HepG2 (cell line): Measurements from ENCODE around the gene DTD2. TPM values are rescaled to one million over a fixed set of nuclear protein-coding genes. Genes with fewer than 3 reads are reported as not detected.
A peak's percentile ranks its signal among the peaks of the same experiment; 100 is the strongest.

ENCODE experiments used
- AGO2 ChIP-seq: fragments of 200-400 bp; formaldehyde crosslinking; optimal IDR thresholded peaks from 2 replicates; pipeline ENCODE3; 2017; ENCODE audit warnings: mild to moderate bottlenecking, low read depth, low read length, moderate library complexity
- CBX1 ChIP-seq: IDR thresholded peaks from one replicate; pipeline ENCODE4 v1.6.1; 2016; ENCODE audit warnings: antibody characterized with exemption, low read depth
- EHMT2 ChIP-seq: fragments of 200-600 bp; sonication (generic); IDR thresholded peaks from 2 replicates; pipeline ENCODE4 v1.7.0; 2017; ENCODE audit warnings: antibody characterized with exemption, low read depth, low read length, borderline replicate concordance
- FOXJ3 ChIP-seq: sonication (generic); formaldehyde crosslinking; IDR thresholded peaks from 2 replicates; pipeline ENCODE4 v1.4.0; 2020; ENCODE audit warnings: missing genetic modification reagents, mild to moderate bottlenecking, borderline replicate concordance
- GPN1 ChIP-seq: sonication (generic); formaldehyde crosslinking; IDR thresholded peaks from 2 replicates; pipeline ENCODE4 v1.5.1; 2020; ENCODE audit warnings: missing genetic modification reagents, borderline replicate concordance
- GTF2F1 ChIP-seq: fragments of 150-350 bp; IDR thresholded peaks from 2 replicates; pipeline ENCODE4 v1.6.1; 2014; ENCODE audit warnings: low read length
- HMG20A ChIP-seq: IDR thresholded peaks from 2 replicates; pipeline ENCODE4 v1.6.1; 2016; ENCODE audit warnings: borderline replicate concordance
- LCORL ChIP-seq, 2 experiments: fragments of 450-650 bp in 1 of 2; sonication (generic) in 1 of 2; formaldehyde crosslinking in 1 of 2; IDR thresholded peaks; 2 replicates each; pipeline versions ENCODE4 v1.5.0 to v1.6.1; 2017 to 2020; ENCODE audit warnings: antibody characterized with exemption in 1 of 2, missing genetic modification reagents in 1 of 2
- NFATC3 ChIP-seq: sonication (generic); formaldehyde crosslinking; IDR thresholded peaks from 2 replicates; pipeline ENCODE4 v1.5.1; 2020; ENCODE audit warnings: mild to moderate bottlenecking, missing genetic modification reagents
- RFX5 ChIP-seq: IDR thresholded peaks from 2 replicates; pipeline ENCODE4 v1.6.1; 2011; ENCODE audit warnings: low read depth, low read length, improper control_type of control experiment
- SAP130 ChIP-seq: IDR thresholded peaks from 2 replicates; pipeline ENCODE4 v1.6.1; 2016; ENCODE audit warnings: low read depth
- SATB2 ChIP-seq: sonication (generic); formaldehyde crosslinking; IDR thresholded peaks from 2 replicates; pipeline ENCODE4 v1.5.0; 2020; ENCODE audit warnings: missing genetic modification reagents
- STAG1 ChIP-seq: sonication (generic); formaldehyde crosslinking; IDR thresholded peaks from 2 replicates; pipeline ENCODE4 v1.4.0; 2020; ENCODE audit warnings: missing genetic modification reagents
- U2AF1 ChIP-seq: fragments of 200-400 bp; formaldehyde crosslinking; optimal IDR thresholded peaks from 2 replicates; pipeline ENCODE3; 2017; ENCODE audit warnings: mild to moderate bottlenecking, low read depth, low read length
- XBP1 ChIP-seq: sonication (generic); formaldehyde crosslinking; IDR thresholded peaks from 2 replicates; pipeline ENCODE4 v1.5.0; 2020; ENCODE audit warnings: missing genetic modification reagents
- ZBTB33 ChIP-seq: sonication (generic); formaldehyde crosslinking; IDR thresholded peaks from 2 replicates; pipeline ENCODE4 v1.4.0; 2020; ENCODE audit warnings: missing genetic modification reagents
- ZFP36 ChIP-seq: fragments of 150-350 bp; IDR thresholded peaks from 2 replicates; pipeline ENCODE4 v1.6.1; 2018; ENCODE audit warnings: borderline replicate concordance, low read length, low read depth; ENCODE audit not compliant: partially characterized antibody
- ZIK1 ChIP-seq: sonication (generic); formaldehyde crosslinking; IDR thresholded peaks from 2 replicates; pipeline ENCODE4 v1.5.0; 2020; ENCODE audit warnings: mild to moderate bottlenecking, low read depth, missing genetic modification reagents, borderline replicate concordance
- ZNF556 ChIP-seq: sonication (generic); formaldehyde crosslinking; IDR thresholded peaks from 2 replicates; pipeline ENCODE4 v1.4.0; 2020; ENCODE audit warnings: mild to moderate bottlenecking, missing genetic modification reagents, borderline replicate concordance
- ZNF670 ChIP-seq: sonication (generic); formaldehyde crosslinking; IDR thresholded peaks from 2 replicates; pipeline ENCODE4 v1.8.0; 2022; ENCODE audit warnings: mild to moderate bottlenecking, missing genetic modification reagents, borderline replicate concordance
- ZSCAN31 ChIP-seq: sonication (generic); formaldehyde crosslinking; IDR thresholded peaks from 2 replicates; pipeline ENCODE4 v1.5.0; 2020; ENCODE audit warnings: low read depth, mild to moderate bottlenecking, missing genetic modification reagents
- polyA plus RNA-seq, 8 experiments: library from polyadenylated mRNA; depleted of rRNA in 3 of 8; stranded (reverse) in 7 of 8; unstranded in 1 of 8; fragments of >200 nt; fragmentation: Illumina TruSeq in 4 of 8; extraction: Trizol in 4 of 8; gene quantifications; 2 replicates each; pipeline versions ENCODE4 v1.2.1 to v1.2.3, GENCODE V29; 2011 to 2016; ENCODE audit warnings: low read depth in 4 of 8, missing spikeins in 1 of 8, mixed read lengths in 1 of 8; ENCODE audit not compliant: insufficient read depth in 1 of 8
- total RNA-seq, 5 experiments: library from RNA; depleted of rRNA; stranded (reverse); fragments of >200 nt; fragmentation: Illumina TruSeq; extraction: Trizol; gene quantifications; 2 replicates each; pipeline ENCODE4 v1.2.3, GENCODE V29; 2016; ENCODE audit warnings: low read depth in 1 of 5
- TF ChIP-seq, protein P1 (sequence below), 2 experiments: sonication (generic) in 1 of 2; formaldehyde crosslinking in 1 of 2; IDR thresholded peaks; 2 replicates each; pipeline versions ENCODE4 v1.5.1 to v1.6.1; 2011 to 2020; ENCODE audit warnings: borderline replicate concordance in 1 of 2, low read depth in 1 of 2, low read length in 1 of 2, mild to moderate bottlenecking in 1 of 2, missing genetic modification reagents in 1 of 2, moderate library complexity in 1 of 2
- TF ChIP-seq, protein P2 (sequence below), 2 experiments: sonication (generic) in 1 of 2; formaldehyde crosslinking in 1 of 2; IDR thresholded peaks; 2 replicates each; pipeline versions ENCODE4 v1.4.0 to v1.6.1; 2016 to 2020; ENCODE audit warnings: borderline replicate concordance in 1 of 2, low read depth in 1 of 2, mild to moderate bottlenecking in 1 of 2, missing genetic modification reagents in 1 of 2

The DTD2 gene
- total and polyA plus RNA-seq, 2 of the 13 experiments (the other 11 are each of a cell fraction or from before 2014, with no cell fraction given) = 22.3 to 49.8 TPM

DNA sequence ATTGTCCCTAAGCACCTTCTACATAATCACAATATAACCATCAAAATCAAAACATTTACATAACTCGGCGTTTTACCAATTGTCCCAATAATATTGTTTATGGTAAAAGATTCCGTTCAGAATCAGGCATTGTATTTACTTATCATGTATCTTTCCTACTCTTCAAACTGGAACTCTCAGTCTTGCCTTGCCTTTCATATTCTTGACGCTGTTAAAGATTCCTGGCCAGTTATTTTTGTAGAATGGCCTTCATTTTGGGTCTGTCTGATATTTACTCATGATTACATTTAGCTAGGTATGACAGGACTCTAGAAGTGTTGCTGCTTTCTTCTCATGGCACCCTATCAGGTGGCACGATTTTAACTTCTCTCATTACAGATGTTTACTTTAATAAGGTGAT is 36.1 kb downstream of the DTD2 start (continued):
- TF ChIP-seq, protein P1, sequence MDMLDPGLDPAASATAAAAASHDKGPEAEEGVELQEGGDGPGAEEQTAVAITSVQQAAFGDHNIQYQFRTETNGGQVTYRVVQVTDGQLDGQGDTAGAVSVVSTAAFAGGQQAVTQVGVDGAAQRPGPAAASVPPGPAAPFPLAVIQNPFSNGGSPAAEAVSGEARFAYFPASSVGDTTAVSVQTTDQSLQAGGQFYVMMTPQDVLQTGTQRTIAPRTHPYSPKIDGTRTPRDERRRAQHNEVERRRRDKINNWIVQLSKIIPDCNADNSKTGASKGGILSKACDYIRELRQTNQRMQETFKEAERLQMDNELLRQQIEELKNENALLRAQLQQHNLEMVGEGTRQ (IDR thresholded peaks at IDR 0.05; ENCODE audit: low read depth, low read length) = no peak
- TF ChIP-seq, protein P1 (CRISPR knock-in tag; IDR thresholded peaks at IDR 0.05; ENCODE audit: borderline replicate concordance) = 0 out of 2 replicates have a peak, but pooled peaks have one; percentile 14
- no peak for TF ChIP-seq ZIK1 (CRISPR knock-in tag)
- TF ChIP-seq EHMT2 = peak; percentile 3; the same call in 1 of the 2 replicates
- peak; percentile 13; the same call in 1 of the 2 replicates for TF ChIP-seq FOXJ3 (CRISPR knock-in tag)
- no peak for TF ChIP-seq HMG20A (CRISPR knock-in tag)
- 0 out of 2 replicates have a peak, but pooled peaks have one; percentile 35 for TF ChIP-seq ZSCAN31 (CRISPR knock-in tag)
- TF ChIP-seq SAP130 (CRISPR knock-in tag) = no peak
- TF ChIP-seq GTF2F1 = no peak
- no peak for TF ChIP-seq ZFP36
- TF ChIP-seq RFX5 = no peak
- no peak for TF ChIP-seq AGO2
- TF ChIP-seq CBX1 = no peak
- TF ChIP-seq, protein P2, sequence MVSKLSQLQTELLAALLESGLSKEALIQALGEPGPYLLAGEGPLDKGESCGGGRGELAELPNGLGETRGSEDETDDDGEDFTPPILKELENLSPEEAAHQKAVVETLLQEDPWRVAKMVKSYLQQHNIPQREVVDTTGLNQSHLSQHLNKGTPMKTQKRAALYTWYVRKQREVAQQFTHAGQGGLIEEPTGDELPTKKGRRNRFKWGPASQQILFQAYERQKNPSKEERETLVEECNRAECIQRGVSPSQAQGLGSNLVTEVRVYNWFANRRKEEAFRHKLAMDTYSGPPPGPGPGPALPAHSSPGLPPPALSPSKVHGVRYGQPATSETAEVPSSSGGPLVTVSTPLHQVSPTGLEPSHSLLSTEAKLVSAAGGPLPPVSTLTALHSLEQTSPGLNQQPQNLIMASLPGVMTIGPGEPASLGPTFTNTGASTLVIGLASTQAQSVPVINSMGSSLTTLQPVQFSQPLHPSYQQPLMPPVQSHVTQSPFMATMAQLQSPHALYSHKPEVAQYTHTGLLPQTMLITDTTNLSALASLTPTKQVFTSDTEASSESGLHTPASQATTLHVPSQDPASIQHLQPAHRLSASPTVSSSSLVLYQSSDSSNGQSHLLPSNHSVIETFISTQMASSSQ (IDR thresholded peaks at IDR 0.05; ENCODE audit: low read depth) = 0 out of 2 replicates have a peak, but pooled peaks have one; percentile 11
- TF ChIP-seq, protein P2 (CRISPR knock-in tag; IDR thresholded peaks at IDR 0.05; ENCODE audit: borderline replicate concordance) = no peak
- TF ChIP-seq NFATC3 (CRISPR knock-in tag) = no peak
- no peak for TF ChIP-seq XBP1 (CRISPR knock-in tag)
- TF ChIP-seq STAG1 (CRISPR knock-in tag) = no peak
- TF ChIP-seq GPN1 (CRISPR knock-in tag) = no peak
- TF ChIP-seq U2AF1 = no peak
- TF ChIP-seq ZBTB33 (CRISPR knock-in tag) = no peak
- no peak for TF ChIP-seq ZNF556 (CRISPR knock-in tag)
- no peak for TF ChIP-seq LCORL (IDR thresholded peaks at IDR 0.05)
- TF ChIP-seq LCORL (CRISPR knock-in tag; IDR thresholded peaks at IDR 0.05) = no peak
- no peak for TF ChIP-seq ZNF670 (CRISPR knock-in tag)
- no peak for TF ChIP-seq SATB2
